GM18870 (cell line): ENCODE results near the gene WWTR1.
A peak's percentile ranks its signal among the peaks of the same experiment; 100 is the strongest.

Source experiments
- ATAC-seq: cut with Tn5 transposase; IDR thresholded peaks from one replicate; pipeline ENCODE4 v1.9.1; 2021; ENCODE audit warnings: moderate library complexity; ENCODE audit not compliant: unreplicated experiment

The WWTR1 gene

DNA sequence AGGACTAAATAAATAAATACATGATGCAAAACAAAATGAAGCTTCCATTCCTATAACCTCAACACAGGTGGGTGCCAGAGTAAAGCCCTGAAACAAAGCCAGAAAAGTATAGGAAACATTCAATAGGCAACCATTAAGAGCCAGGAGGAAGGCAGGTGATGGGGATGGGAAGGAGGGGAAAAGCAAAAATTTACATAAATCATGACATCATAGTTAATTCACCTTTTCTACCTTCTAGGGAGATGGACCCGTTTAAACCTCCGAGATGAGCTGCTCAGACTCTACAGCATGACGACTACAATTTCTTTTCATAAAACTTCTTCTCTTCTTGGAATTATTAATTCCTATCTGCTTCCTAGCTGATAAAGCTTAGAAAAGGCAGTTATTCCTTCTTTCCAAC, 155.4 kb downstream of the WWTR1 start:
- ATAC-seq, result no peak

DNA sequence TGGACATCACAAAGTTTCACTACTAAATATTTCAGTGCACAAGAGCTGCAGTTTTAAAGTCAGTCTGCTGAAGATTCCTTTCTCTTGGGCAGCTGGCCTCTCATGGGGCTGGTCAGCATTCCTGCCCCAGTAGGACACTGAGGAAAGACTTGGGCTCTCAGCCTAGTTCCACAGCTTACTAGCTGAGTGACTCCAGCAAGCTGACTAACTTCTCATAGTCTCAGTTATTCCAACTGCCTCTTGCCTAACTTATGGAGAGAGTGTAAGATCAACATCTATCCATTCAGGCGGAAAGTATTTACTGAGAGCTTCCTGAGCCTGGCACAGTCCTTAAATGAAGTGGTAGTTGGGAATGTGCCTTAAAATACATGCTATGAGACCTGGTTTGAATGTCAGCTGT, 156.3 kb downstream of the WWTR1 start:
- no peak for ATAC-seq

DNA sequence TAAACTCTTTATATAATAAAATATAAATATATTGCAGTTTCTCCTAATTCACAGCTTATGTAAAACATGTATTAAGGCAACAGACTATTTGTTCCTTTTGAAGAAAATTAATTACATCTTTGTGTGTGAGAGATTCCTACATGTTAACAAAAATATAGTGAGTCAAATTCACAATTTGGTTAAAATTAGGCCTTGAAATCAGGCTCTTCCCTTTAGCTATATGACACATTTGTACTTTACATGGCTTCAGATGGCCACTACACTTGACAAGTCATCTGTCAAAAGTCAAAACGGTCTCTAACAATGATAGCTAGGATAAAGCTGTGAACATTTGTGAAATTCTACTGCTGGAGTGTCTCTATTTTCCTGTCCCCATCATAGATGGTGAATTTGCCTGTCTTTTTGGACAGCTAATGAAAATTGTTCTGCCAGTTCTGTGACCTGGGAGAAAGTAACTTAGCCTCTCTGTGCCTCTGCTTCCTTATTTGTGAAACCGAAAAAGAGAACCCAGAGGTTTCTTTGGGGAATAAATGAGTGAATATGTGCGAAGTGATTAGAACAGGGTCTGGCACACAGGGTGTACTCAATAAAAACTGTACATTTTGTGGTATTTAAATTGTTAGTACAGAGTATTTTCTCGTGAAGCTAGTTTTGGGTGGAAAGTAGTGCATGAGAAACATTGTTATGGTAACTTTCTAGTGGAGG, 159.7 kb downstream of the WWTR1 start:
- ATAC-seq, result no peak

GRCh38 chr3:149496891-149497290, 160.9 kb downstream of the WWTR1 start:
- no peak for ATAC-seq

DNA sequence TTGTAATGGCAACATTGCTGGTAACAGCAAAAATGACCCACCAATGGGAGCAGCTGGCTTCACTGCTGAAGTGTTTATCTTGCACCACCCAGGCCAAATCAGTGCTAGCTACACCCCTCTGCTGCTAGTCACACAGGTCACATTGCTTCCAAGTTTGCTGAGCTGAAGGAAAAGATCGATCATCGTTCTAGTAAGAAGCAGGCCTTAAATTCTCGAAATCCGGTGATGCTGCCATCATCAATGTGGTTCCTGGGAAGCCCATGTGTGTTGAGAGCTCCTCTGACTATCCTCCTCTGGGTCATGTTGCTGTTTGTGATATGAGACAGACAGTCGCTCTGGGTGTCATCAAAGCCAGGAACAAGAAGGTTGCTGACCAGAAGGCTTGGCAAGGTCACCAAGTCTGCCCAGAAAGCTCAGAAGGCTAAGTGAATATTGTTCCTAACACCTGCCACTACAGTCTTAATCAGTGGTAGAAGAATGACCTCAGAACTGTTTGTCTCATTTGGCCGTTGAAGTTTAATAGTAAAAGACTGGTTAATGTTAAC, 162.2 kb downstream of the WWTR1 start:
- no peak for ATAC-seq

- no peak for ATAC-seq
Measured at GRCh38 chr3:149494759-149495580, 162.9 kb downstream of the WWTR1 start.

DNA sequence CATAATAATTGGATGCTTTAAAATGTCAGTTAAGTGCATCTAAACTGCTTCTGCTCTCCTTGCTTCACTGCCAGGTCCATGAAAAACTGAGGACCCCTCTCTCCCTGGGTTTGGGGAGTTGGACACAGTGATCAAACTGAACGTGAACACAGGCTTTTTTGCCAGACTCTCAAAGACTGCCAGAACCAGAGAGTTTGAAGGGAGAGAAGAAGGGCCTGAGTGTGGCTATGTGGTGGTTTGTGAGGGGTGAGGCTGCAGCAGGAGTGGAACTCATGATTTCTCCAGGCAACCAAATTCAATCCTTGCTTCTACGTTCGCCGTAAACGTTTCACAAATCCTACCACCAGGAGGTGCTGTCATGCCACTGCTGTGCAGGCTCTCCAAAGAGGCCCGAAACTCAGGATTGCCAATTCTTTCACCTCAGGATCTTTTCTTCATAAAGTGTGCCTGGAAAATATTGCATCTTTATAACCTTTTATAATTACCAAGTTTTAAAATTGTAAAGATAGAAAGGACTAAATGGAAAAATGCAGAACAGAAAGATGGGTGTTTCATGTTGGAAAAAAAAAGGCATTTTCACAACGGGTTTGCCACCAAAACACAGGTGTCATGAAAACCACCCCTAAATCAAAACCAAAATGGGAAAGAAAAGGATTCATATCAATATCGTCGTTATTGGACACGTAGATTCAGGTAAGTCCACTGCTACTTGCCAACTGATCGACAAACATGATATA, 163.6 kb downstream of the WWTR1 start:
- no peak for ATAC-seq

- no peak for ATAC-seq
Measured at GRCh38 chr3:149493315-149494021, 164.4 kb downstream of the WWTR1 start.

DNA sequence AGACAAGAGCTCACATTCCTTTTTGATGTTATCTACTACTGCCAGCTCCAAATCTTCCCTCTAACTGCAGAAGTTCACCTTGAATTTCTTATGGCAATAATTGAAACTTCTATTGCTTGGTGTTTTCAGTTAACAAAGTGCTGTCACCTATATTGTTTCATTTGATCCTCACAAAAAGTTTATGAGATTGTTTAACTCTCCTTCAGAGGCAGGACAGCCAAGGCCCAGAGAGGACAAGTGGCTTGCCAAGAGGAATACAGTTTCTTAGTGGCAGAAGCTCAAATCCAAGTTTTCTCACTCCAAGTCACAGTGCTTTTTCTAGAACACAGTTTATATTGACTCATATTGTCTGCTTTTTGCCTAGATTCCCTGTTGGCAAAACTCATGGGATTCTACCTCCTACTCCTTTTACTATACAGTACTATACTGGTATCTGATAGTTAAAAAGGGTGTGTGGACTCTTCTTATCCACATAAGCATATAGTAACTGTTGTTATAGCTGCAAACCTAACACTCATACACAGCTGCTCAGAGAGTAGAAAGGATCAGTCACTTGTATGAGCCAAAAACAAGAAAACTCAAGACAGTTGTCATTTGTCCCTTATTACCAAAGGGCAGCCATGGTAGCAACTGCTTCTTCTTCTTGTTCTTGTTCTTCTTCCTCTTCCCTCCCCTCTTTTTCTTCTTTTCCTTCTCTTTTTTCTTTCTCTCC, 167.4 kb downstream of the WWTR1 start:
- ATAC-seq, result no peak

- ATAC-seq, result no peak
Measured at GRCh38 chr3:149489060-149489690, 168.7 kb downstream of the WWTR1 start.

- no peak for ATAC-seq
Measured at GRCh38 chr3:149487598-149488197, 170.1 kb downstream of the WWTR1 start.

DNA sequence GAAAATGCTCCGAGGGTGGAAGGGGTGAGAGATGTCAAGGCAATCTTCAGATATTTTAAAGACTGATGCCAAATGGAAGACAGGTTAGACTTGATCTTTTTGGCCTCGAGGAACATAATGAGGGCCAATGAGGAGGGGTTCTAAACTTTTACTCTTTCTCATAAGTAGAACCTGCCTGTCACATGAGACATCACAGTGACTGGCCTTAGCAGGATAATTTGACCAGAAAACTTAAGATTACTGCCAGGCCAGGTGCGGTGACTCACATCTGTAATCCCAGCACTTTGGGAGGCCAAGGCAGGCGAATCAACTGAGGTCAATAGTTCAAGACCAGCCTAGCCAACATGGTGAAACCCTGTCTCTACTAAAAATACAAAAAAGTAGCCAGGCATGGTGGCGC, 171.1 kb downstream of the WWTR1 start:
- no peak for ATAC-seq

GRCh38 chr3:149481491-149481890, 176.3 kb downstream of the WWTR1 start:
- no peak for ATAC-seq

DNA sequence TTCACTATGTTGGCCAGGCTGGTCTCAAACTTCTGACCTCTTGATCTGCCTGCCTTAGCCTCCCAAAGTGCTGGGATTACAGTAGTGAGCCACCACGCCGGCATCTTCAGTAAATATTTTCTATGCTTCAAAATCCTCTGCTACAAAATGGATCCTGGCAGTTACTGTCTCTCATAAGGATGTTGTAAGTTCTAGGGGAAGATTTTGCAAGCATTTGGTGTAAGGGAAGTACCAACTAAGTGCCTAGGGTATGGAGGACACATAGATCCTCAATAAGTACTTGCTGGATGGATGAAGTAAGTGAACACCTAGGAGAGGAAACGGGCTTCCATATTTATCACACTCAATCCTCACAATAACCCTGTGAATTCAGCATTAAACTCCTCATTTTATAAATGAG, 176.8 kb downstream of the WWTR1 start:
- ATAC-seq, result no peak

GRCh38 chr3:149480326-149481017, 177.4 kb downstream of the WWTR1 start:
- ATAC-seq, result peak; percentile 96

DNA sequence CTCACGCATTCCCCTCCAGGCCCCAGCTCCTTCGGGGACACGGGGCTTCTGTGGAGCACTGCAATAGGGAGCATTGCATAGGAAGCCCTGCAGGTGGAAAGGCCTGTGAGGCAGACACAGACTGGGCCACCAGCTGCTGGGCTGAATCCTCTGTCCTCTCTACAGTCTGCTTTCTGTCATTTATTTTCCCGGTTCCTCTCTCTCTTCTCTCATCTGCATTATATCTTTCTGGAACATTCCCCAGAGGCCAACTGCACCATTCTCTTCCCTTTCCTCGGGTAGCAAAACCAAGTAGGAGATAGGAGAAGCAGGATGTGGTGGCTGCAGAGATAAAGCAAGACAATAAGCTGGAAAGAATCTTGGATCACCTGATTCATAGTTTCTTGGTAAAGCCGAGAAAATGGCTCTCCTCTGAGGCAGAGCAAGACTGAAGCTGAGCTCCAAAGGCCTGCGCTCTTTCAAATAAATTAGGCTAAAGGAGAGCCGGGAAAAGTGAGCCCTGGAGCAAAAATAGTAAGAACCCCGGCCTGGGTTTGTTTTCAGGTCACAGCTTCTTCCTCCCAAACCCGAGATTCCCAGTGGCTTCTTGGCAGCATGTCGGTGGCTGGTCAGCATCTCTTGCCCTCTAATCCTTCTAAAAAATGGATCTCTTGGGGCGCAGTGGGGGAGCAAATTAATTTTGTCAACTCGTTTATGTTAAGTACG, 178.1 kb downstream of the WWTR1 start:
- ATAC-seq, result no peak

DNA sequence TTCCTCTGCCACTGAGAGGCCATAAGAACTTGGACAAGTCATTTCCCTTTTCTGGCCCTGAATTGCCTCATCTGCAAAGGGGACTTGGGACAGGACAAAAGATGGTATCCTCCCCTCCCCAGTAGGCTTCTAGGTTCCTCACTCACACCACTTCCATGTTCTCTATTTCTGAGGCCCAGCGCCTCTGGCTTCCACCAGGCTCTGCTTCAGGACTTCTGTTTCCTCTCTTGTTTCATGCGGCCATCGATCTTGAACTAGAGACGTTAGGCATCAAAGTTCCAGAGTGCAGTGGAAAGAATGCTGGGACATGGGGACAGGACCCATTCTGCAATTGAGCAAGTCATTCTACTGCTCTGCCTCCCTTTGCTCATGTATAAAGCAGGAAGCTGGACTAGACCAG, 181.6 kb downstream of the WWTR1 start:
- no peak for ATAC-seq

DNA sequence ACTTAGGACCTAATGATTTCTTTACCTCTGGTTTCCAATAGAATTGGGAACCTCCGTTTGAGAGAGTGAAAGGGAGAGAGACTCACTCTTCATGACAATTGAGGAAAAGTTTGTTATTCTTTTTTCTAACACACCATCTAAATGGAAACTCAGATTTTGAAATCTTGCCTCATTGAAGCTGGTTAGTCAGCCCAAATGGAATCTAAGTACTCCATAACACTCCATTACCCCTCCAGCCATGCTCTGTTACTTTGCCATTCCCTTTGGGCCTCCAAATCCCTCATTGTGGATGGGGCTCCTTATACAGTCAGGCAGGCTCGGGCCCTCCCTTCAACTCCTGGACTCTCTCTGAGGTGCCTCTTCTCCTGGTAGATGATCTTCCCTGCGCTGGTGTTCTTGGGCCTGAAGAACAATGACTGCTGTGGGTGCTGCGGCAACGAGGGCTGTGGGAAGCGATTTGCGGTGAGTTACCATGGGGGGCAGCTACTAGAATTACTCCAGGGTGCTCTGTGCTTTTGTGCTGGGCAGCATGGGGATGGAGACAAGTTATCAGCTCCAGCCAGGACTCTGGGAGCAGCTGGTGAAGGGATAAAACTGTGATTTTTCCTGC, 182.3 kb downstream of the WWTR1 start:
- no peak for ATAC-seq
